ENCODE results near the gene DOK6. TPM values are rescaled to one million over a fixed set of nuclear protein-coding genes. Genes with fewer than 3 reads are reported as not detected.

The DOK6 gene
- total RNA-seq, 4 donors from 2014 or later, result 0.13 to 0.17 TPM; not detected in 2

DNA sequence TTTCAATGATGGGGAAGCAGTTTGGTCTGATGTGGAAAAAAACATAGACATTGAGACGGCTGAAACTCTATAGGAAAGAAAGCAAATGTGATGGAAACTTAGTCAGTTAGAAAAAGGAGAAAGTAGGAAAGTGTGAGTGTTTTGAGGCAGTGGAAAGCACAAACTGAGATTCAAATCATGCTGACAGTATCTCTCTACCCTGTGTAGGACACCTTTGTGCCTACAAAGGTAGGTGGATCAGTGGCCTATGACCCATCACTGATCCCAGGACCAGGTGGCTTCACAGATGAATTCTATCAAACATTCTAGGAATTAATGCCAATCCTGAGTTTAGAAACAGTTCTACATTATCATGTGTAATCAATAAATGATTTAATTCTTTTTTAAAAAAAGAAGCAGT is 489.9 kb downstream of the DOK6 start:
- TF ChIP-seq POLR2A (IDR thresholded peaks at IDR 0.05), result no peak
- TF ChIP-seq, protein P1, sequence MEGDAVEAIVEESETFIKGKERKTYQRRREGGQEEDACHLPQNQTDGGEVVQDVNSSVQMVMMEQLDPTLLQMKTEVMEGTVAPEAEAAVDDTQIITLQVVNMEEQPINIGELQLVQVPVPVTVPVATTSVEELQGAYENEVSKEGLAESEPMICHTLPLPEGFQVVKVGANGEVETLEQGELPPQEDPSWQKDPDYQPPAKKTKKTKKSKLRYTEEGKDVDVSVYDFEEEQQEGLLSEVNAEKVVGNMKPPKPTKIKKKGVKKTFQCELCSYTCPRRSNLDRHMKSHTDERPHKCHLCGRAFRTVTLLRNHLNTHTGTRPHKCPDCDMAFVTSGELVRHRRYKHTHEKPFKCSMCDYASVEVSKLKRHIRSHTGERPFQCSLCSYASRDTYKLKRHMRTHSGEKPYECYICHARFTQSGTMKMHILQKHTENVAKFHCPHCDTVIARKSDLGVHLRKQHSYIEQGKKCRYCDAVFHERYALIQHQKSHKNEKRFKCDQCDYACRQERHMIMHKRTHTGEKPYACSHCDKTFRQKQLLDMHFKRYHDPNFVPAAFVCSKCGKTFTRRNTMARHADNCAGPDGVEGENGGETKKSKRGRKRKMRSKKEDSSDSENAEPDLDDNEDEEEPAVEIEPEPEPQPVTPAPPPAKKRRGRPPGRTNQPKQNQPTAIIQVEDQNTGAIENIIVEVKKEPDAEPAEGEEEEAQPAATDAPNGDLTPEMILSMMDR (IDR thresholded peaks at IDR 0.05 in 4 of 5, conservative IDR thresholded peaks at IDR 0.05 in 1 of 5), result no peak
- in situ Hi-C loops (cut with MboI; ENCODE audit: low sequenced_read_pairs in 4 of 4) (no loop called here), intact Hi-C loops (cut with DNase I; ENCODE audit: low total_unique reads) (no loop called here)
- no peak overlapping the region for H3K27ac ChIP-seq
- DNase-seq (no peak), ATAC-seq (no peak)
- H3K4me3 ChIP-seq, result no peak overlapping the region
- H3K9me3 ChIP-seq, result no peaks in the 10 kb centered on the region
- no peaks in the 10 kb centered on the region for H3K36me3 ChIP-seq
- H3K27me3 ChIP-seq, result no peaks in the 10 kb centered on the region
- no peaks in the 10 kb centered on the region for H3K4me1 ChIP-seq

- Histone ChIP-seq H3K36me3 (no peaks in the 10 kb centered on the region), H3K9me3 (no peaks in the 10 kb centered on the region), H3K4me1 (no peaks in the 10 kb centered on the region), H3K27ac (no peak overlapping the region), H3K27me3 (no peaks in the 10 kb centered on the region), H3K4me3 (no peak overlapping the region)
- intact Hi-C loops (cut with DNase I; ENCODE audit: low total_unique reads) (no loop called here), in situ Hi-C loops (cut with MboI; ENCODE audit: low sequenced_read_pairs in 4 of 4) (no loop called here)
- TF ChIP-seq, protein P1 (IDR thresholded peaks at IDR 0.05 in 4 of 5, conservative IDR thresholded peaks at IDR 0.05 in 1 of 5), result no peak
- TF ChIP-seq POLR2A (IDR thresholded peaks at IDR 0.05), result no peak
- DNase-seq (no peak), ATAC-seq (no peak)
These were observed 493.8 kb downstream of the DOK6 start for GRCh38 chr18:69894467-69894866.

GRCh38 chr18:69895066-69896047 is 494.7 kb downstream of the DOK6 start:
- no peaks in the 10 kb centered on the region for H3K4me1 ChIP-seq
- TF ChIP-seq POLR2A (IDR thresholded peaks at IDR 0.05), result no peak
- TF ChIP-seq, protein P1 (IDR thresholded peaks at IDR 0.05 in 4 of 5, conservative IDR thresholded peaks at IDR 0.05 in 1 of 5), result no peak
- no peak for DNase-seq
- in situ Hi-C loops (cut with MboI; ENCODE audit: low sequenced_read_pairs in 4 of 4) (no loop called here), intact Hi-C loops (cut with DNase I; ENCODE audit: low total_unique reads) (no loop called here)
- H3K36me3 ChIP-seq, result no peaks in the 10 kb centered on the region
- H3K27me3 ChIP-seq, result no peaks in the 10 kb centered on the region
- no peaks in the 10 kb centered on the region for H3K9me3 ChIP-seq
- ATAC-seq, result no peak
- no peak overlapping the region for H3K27ac ChIP-seq
- H3K4me3 ChIP-seq, result no peak overlapping the region

- in situ Hi-C loops (cut with MboI; ENCODE audit: low sequenced_read_pairs in 4 of 4), result no loop called here
- H3K4me3 ChIP-seq, result no peak overlapping the region
- TF ChIP-seq, protein P1 (IDR thresholded peaks at IDR 0.05 in 4 of 5, conservative IDR thresholded peaks at IDR 0.05 in 1 of 5), result no peak
- TF ChIP-seq POLR2A (IDR thresholded peaks at IDR 0.05), result no peak
- no peak overlapping the region for H3K27ac ChIP-seq
- no peaks in the 10 kb centered on the region for H3K4me1 ChIP-seq
- intact Hi-C loops (cut with DNase I; ENCODE audit: low total_unique reads), result no loop called here
- no peaks in the 10 kb centered on the region for H3K36me3 ChIP-seq
- H3K9me3 ChIP-seq, result no peaks in the 10 kb centered on the region
- ATAC-seq (no peak), DNase-seq (no peak)
- no peaks in the 10 kb centered on the region for H3K27me3 ChIP-seq
These were observed 496.9 kb downstream of the DOK6 start for GRCh38 chr18:69897397-69898108.
